ENCODE results near the gene TENM4.
"Not testable (repeated sequence)": the region's sequence is repeated elsewhere in the genome, so short reads cannot be mapped to it uniquely, and the experiment has no call there.

TENM4 gene

GRCh38 chr11:79241205-79241851 is 199.5 kb downstream of the TENM4 start:
- no peak for DNase-seq

GRCh38 chr11:79237703-79238102 is 203.1 kb downstream of the TENM4 start:
- DNase-seq, result no peak

GRCh38 chr11:79237091-79237490 is 203.7 kb downstream of the TENM4 start:
- DNase-seq, result no peak

GRCh38 chr11:79236541-79236971 is 204.3 kb downstream of the TENM4 start:
- DNase-seq, result no peak

- DNase-seq, result no peak
These were observed 205.1 kb downstream of the TENM4 start for GRCh38 chr11:79235696-79236095.

GRCh38 chr11:79232346-79232745 is 208.5 kb downstream of the TENM4 start:
- DNase-seq, result no peak

- no peak for DNase-seq
These were observed 211.8 kb downstream of the TENM4 start for GRCh38 chr11:79229047-79229446.

GRCh38 chr11:79227767-79228755 is 212.8 kb downstream of the TENM4 start:
- DNase-seq, result no peak

- DNase-seq, result no peak
These were observed 213.5 kb downstream of the TENM4 start for GRCh38 chr11:79227308-79227707.

GRCh38 chr11:79226126-79226525 is 214.7 kb downstream of the TENM4 start:
- no peak for DNase-seq

- not testable (repeated sequence) for DNase-seq
These were observed 218.7 kb downstream of the TENM4 start for GRCh38 chr11:79222163-79222562.

GRCh38 chr11:79221444-79222130 is 219.2 kb downstream of the TENM4 start:
- DNase-seq, result no peak

- DNase-seq, result no peak
These were observed 220.7 kb downstream of the TENM4 start for GRCh38 chr11:79220171-79220570.

- no peak for DNase-seq
These were observed 221.4 kb downstream of the TENM4 start for GRCh38 chr11:79219186-79220045.

- no peak for DNase-seq
These were observed 228.1 kb downstream of the TENM4 start for GRCh38 chr11:79212741-79213190.

GRCh38 chr11:79209540-79210266 is 231.1 kb downstream of the TENM4 start:
- DNase-seq, result no peak

GRCh38 chr11:79208126-79208525 is 232.7 kb downstream of the TENM4 start:
- no peak for DNase-seq

- DNase-seq, result no peak
These were observed 233.9 kb downstream of the TENM4 start for GRCh38 chr11:79206951-79207350.

GRCh38 chr11:79205786-79206185 is 235.0 kb downstream of the TENM4 start:
- DNase-seq, result no peak

- no peak for DNase-seq
These were observed 239.0 kb downstream of the TENM4 start for GRCh38 chr11:79201677-79202347.
